ENCODE measurements around the gene DVL2. TPM values are rescaled to one million over a fixed set of nuclear protein-coding genes. Genes with fewer than 3 reads are reported as not detected.

The DVL2 gene
- total and polyA plus RNA-seq, 2 of the 13 experiments (the other 11 are each of a cell fraction or from before 2014, with no cell fraction given), result 5.7 to 38.2 TPM

DNA sequence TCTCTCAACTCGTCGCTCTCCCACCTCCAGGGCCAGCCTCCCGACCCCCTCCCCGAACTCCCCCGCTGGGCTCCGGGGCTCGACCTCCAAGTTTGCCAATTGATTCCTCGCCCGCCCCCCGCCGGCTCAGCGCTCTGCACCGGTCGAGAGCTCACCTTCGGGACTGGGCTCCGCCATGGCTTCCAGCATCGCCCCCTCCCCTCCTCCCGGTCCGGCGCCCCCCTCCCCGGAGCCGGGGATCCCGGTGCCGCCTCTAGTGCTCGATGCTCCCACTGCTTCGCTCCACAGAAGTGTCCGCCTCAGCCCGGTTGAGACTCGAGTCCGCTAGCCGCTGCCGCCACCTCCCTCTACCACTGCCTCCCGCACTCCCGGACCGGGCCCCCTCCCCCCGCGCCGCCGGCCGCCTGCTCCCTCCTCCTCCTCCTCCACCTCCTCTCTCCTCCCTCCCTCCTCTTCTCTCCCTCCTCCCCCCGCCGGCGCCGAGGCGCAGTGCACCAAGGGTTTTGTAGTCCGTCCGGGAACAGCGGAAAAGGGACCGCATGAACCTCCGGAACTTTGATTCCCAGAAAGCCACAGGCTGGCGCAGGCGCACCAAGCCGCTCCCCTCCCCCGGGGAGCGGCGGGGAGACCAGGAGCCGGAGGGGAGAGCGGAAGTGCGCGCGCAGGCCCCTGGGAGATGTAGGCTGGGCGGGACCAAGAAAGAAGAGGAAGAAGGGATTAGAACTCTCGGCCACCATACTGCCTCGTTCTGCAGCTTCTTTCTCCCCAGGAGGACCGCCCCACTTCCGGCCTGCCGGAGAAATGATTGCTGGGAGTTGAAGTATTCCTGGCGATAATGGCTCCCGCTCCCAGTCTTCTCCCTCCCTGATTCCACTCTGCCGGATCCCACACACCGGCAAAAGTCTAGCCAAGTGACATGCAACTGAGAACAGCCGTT lies 5.0 kb upstream of the DVL2 start, which contains the start of gene PHF23 (continued):
- TF ChIP-seq, protein P1, sequence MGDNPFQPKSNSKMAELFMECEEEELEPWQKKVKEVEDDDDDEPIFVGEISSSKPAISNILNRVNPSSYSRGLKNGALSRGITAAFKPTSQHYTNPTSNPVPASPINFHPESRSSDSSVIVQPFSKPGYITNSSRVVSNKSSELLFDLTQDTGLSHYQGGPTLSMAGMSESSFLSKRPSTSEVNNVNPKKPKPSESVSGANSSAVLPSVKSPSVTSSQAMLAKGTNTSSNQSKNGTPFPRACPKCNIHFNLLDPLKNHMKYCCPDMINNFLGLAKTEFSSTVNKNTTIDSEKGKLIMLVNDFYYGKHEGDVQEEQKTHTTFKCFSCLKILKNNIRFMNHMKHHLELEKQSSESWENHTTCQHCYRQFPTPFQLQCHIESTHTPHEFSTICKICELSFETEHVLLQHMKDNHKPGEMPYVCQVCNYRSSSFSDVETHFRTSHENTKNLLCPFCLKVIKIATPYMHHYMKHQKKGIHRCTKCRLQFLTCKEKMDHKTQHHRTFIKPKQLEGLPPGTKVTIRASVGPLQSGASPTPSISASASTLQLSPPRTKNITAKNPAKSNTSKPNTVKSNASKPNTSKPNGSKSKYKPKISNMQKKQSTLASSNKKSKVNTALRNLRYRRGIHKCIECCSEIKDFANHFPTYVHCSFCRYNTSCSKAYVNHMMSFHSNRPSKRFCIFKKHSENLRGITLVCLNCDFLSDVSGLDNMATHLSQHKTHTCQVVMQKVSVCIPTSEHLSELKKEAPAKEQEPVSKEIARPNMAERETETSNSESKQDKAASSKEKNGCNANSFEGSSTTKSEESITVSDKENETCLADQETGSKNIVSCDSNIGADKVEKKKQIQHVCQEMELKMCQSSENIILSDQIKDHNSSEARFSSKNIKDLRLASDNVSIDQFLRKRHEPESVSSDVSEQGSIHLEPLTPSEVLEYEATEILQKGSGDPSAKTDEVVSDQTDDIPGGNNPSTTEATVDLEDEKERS (CRISPR knock-in tag; IDR thresholded peaks at IDR 0.05), result no peak
- TF ChIP-seq RELA (CRISPR knock-in tag; IDR thresholded peaks at IDR 0.05) (no peak), ZNF484 (CRISPR knock-in tag; IDR thresholded peaks at IDR 0.05; ENCODE audit: borderline replicate concordance, low read depth) (no peak), ISL2 (CRISPR knock-in tag; IDR thresholded peaks at IDR 0.05) (peak; percentile 68; the same call in 1 of the 2 replicates), ZNF547 (CRISPR knock-in tag; IDR thresholded peaks at IDR 0.05) (peak; percentile 74), ZNF124 (CRISPR knock-in tag; IDR thresholded peaks at IDR 0.05) (peak; percentile 95), SPEN (CRISPR knock-in tag; IDR thresholded peaks at IDR 0.05; ENCODE audit: low read depth) (peak; percentile 54; the same call in 1 of the 2 replicates), JUNB (CRISPR knock-in tag; IDR thresholded peaks at IDR 0.05; ENCODE audit: borderline replicate concordance) (no peak), ZNF263 (CRISPR knock-in tag; IDR thresholded peaks at IDR 0.05) (peak; percentile 99), ZNF782 (CRISPR knock-in tag; IDR thresholded peaks at IDR 0.05; ENCODE audit: borderline replicate concordance) (peak; percentile 34; the same call in 1 of the 2 replicates), HCFC1 (IDR thresholded peaks at IDR 0.05; ENCODE audit: low read depth, low read length) (peak; percentile 92), AKAP8 (CRISPR knock-in tag; IDR thresholded peaks at IDR 0.05) (peak; percentile 69; the same call in 1 of the 2 replicates), ZNF44 (CRISPR knock-in tag; IDR thresholded peaks at IDR 0.05) (peak; percentile 51; the same call in 1 of the 2 replicates), ZBTB7B (CRISPR knock-in tag; IDR thresholded peaks at IDR 0.05) (no peak), CREB1 (IDR thresholded peaks at IDR 0.05) (peak; percentile 28; the same call in 1 of the 2 replicates), CREB1 (CRISPR knock-in tag; IDR thresholded peaks at IDR 0.05) (peak; percentile 92), ZNF552 (CRISPR knock-in tag; IDR thresholded peaks at IDR 0.05; ENCODE audit: borderline replicate concordance) (no peak), GABPA (IDR thresholded peaks at IDR 0.05; ENCODE audit: low read depth, low read length) (peak; percentile 81), GABPA (CRISPR knock-in tag; IDR thresholded peaks at IDR 0.05; ENCODE audit: low read depth) (peak; percentile 96), YEATS2 (CRISPR knock-in tag; IDR thresholded peaks at IDR 0.05; ENCODE audit: borderline replicate concordance) (peak; percentile 60; the same call in 1 of the 2 replicates), ZNF101 (CRISPR knock-in tag; IDR thresholded peaks at IDR 0.05; ENCODE audit: borderline replicate concordance, low read depth) (no peak), ZNF251 (CRISPR knock-in tag; IDR thresholded peaks at IDR 0.05) (no peak), NAIF1 (CRISPR knock-in tag; IDR thresholded peaks at IDR 0.05; ENCODE audit: borderline replicate concordance) (peak; percentile 97)
- TF ChIP-seq, protein P2, sequence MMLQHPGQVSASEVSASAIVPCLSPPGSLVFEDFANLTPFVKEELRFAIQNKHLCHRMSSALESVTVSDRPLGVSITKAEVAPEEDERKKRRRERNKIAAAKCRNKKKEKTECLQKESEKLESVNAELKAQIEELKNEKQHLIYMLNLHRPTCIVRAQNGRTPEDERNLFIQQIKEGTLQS (CRISPR knock-in tag; IDR thresholded peaks at IDR 0.05), result no peak
- TF ChIP-seq, protein P3, sequence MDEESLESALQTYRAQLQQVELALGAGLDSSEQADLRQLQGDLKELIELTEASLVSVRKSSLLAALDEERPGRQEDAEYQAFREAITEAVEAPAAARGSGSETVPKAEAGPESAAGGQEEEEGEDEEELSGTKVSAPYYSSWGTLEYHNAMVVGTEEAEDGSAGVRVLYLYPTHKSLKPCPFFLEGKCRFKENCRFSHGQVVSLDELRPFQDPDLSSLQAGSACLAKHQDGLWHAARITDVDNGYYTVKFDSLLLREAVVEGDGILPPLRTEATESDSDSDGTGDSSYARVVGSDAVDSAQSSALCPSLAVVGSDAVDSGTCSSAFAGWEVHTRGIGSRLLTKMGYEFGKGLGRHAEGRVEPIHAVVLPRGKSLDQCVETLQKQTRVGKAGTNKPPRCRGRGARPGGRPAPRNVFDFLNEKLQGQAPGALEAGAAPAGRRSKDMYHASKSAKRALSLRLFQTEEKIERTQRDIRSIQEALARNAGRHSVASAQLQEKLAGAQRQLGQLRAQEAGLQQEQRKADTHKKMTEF (CRISPR knock-in tag; IDR thresholded peaks at IDR 0.05), result peak; percentile 86; the same call in 1 of the 2 replicates
- TF ChIP-seq, protein P4, sequence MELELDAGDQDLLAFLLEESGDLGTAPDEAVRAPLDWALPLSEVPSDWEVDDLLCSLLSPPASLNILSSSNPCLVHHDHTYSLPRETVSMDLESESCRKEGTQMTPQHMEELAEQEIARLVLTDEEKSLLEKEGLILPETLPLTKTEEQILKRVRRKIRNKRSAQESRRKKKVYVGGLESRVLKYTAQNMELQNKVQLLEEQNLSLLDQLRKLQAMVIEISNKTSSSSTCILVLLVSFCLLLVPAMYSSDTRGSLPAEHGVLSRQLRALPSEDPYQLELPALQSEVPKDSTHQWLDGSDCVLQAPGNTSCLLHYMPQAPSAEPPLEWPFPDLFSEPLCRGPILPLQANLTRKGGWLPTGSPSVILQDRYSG (CRISPR knock-in tag; IDR thresholded peaks at IDR 0.05), result no peak

Data from HepG2 (cell line).